GM23338 (cell line): ENCODE results near the gene CLEC5A. TPM values are rescaled to one million over a fixed set of nuclear protein-coding genes. Genes with fewer than 3 reads are reported as not detected.

Experiments
- ATAC-seq: fragments of 200-7000 bp; cut with Tn5 transposase; 3 replicates; pipeline ENCODE4 v1.9.1; 2020
- DNase-seq: peaks from one replicate; pipeline ENCODE4 v3.0.0-alpha.2; 2015; ENCODE audit warnings: low spot score
- H2AFZ ChIP-seq: fragments of 200-600 bp; sonication (generic); 2 replicates; pipeline ENCODE4 v1.8.0; 2016; ENCODE audit warnings: antibody characterized with exemption, mild to moderate bottlenecking, moderate library complexity
- H3F3A ChIP-seq: fragments of 200-600 bp; sonication (generic); replicated peaks from 2 replicates; pipeline ENCODE4 v1.8.0; 2017; ENCODE audit warnings: antibody characterized with exemption, mixed run types, low read depth
- H3K27ac ChIP-seq: fragments of 200-600 bp; sonication (generic); 2 replicates; pipeline ENCODE4 v1.6.1; 2016; ENCODE audit warnings: low read depth
- H3K27me3 ChIP-seq: fragments of 200-600 bp; sonication (generic); 2 replicates; pipeline ENCODE4 v1.8.0; 2016; ENCODE audit warnings: mild to moderate bottlenecking, mixed run types, moderate library complexity; ENCODE audit not compliant: insufficient read depth
- H3K36me3 ChIP-seq: fragments of 200-600 bp; sonication (generic); 2 replicates; pipeline ENCODE4 v1.8.0; 2016; ENCODE audit warnings: mild to moderate bottlenecking; ENCODE audit not compliant: insufficient read depth
- H3K4me1 ChIP-seq: fragments of 200-600 bp; sonication (generic); 2 replicates; pipeline ENCODE4 v1.8.0; 2016; ENCODE audit warnings: mild to moderate bottlenecking, moderate library complexity; ENCODE audit not compliant: insufficient read depth
- H3K4me2 ChIP-seq: fragments of 200-600 bp; sonication (generic); 2 replicates; pipeline ENCODE4 v1.7.1; 2017; ENCODE audit warnings: mixed run types
- H3K4me3 ChIP-seq: fragments of 200-600 bp; sonication (generic); 2 replicates; pipeline ENCODE4 v1.6.1; 2016; ENCODE audit warnings: mixed run types
- H3K79me2 ChIP-seq: fragments of 200-600 bp; sonication (generic); replicated peaks from 2 replicates; pipeline ENCODE4 v1.8.0; 2017; ENCODE audit warnings: mild to moderate bottlenecking; ENCODE audit not compliant: insufficient read depth
- H3K9me2 ChIP-seq: fragments of 200-600 bp; sonication (generic); 2 replicates; pipeline ENCODE4 v1.8.0; 2017; ENCODE audit not compliant: insufficient read depth
- H4K20me1 ChIP-seq: fragments of 200-600 bp; sonication (generic); replicated peaks from 2 replicates; pipeline ENCODE4 v1.8.0; 2017; ENCODE audit warnings: mild to moderate bottlenecking; ENCODE audit not compliant: insufficient read depth
- H3K27ac Mint-ChIP-seq: 2 replicates; pipeline ENCODE4 v1.8.0; 2020; ENCODE audit warnings: inconsistent platforms, mild to moderate bottlenecking, moderate library complexity, mixed read lengths
- H3K27me3 Mint-ChIP-seq: 3 replicates; pipeline ENCODE4 v1.8.0; 2022; ENCODE audit warnings: low read depth, mild to moderate bottlenecking, moderate library complexity, mixed read lengths, inconsistent platforms; ENCODE audit not compliant: insufficient read depth, poor library complexity
- H3K36me3 Mint-ChIP-seq: 3 replicates; pipeline ENCODE4 v1.8.0; 2021; ENCODE audit warnings: low read depth, mild to moderate bottlenecking, inconsistent platforms, moderate library complexity, mixed read lengths
- H3K4me1 Mint-ChIP-seq: 3 replicates; pipeline ENCODE4 v1.8.0; 2020; ENCODE audit warnings: mild to moderate bottlenecking, inconsistent platforms, mixed read lengths
- H3K4me3 Mint-ChIP-seq: 3 replicates; pipeline ENCODE4 v1.8.0; 2021; ENCODE audit warnings: moderate library complexity, mild to moderate bottlenecking, inconsistent platforms, mixed read lengths
- H3K9me3 Mint-ChIP-seq: 3 replicates; pipeline ENCODE4 v1.8.0; 2020; ENCODE audit warnings: moderate library complexity, mild to moderate bottlenecking, inconsistent platforms, mixed read lengths
- CREB1 ChIP-seq: fragments of 250-450 bp; sonication (Bioruptor Pico); IDR thresholded peaks from 2 replicates; pipeline ENCODE4 v1.5.0; 2020; ENCODE audit warnings: low read depth, mild to moderate bottlenecking, moderate library complexity
- EZH2 ChIP-seq: fragments of 200-600 bp; sonication (generic); IDR thresholded peaks from one replicate; pipeline ENCODE4 v1.8.0; 2017; ENCODE audit warnings: antibody characterized with exemption, mild to moderate bottlenecking, low read depth; ENCODE audit not compliant: unreplicated experiment
- JUNB ChIP-seq: IDR thresholded peaks from one replicate; pipeline ENCODE4 v1.6.1; 2016; ENCODE audit warnings: antibody characterized with exemption; ENCODE audit not compliant: unreplicated experiment
- NANOG ChIP-seq: IDR thresholded peaks from 2 replicates; pipeline ENCODE4 v1.6.1; 2016; ENCODE audit warnings: antibody characterized with exemption, borderline replicate concordance
- STAT1 ChIP-seq: IDR thresholded peaks from one replicate; pipeline ENCODE4 v1.6.1; 2016; ENCODE audit warnings: antibody characterized with exemption; ENCODE audit not compliant: unreplicated experiment
- polyA plus RNA-seq: library from polyadenylated mRNA; unstranded; fragments of >200 nt; fragmentation: Nextera tagmentation; extraction: Ambion mirVana; gene quantifications from 2 replicates; pipeline ENCODE4 v1.2.1, GENCODE V29; 2016
- total RNA-seq: library from RNA; depleted of rRNA; stranded (reverse); fragments of >200 nt; shearing (Covaris generic); gene quantifications from 2 replicates; pipeline ENCODE4 v1.2.3, GENCODE V29; 2014
- TF ChIP-seq, protein P1 (sequence below): IDR thresholded peaks from 2 replicates; pipeline ENCODE4 v1.6.1; 2016; ENCODE audit warnings: antibody characterized with exemption
- TF ChIP-seq, protein P2 (sequence below): IDR thresholded peaks from one replicate; pipeline ENCODE4 v1.6.1; 2018; ENCODE audit warnings: antibody characterized with exemption; ENCODE audit not compliant: unreplicated experiment

Gene CLEC5A
- total and polyA plus RNA-seq, 2 experiments from 2014 or later: not detected

DNA sequence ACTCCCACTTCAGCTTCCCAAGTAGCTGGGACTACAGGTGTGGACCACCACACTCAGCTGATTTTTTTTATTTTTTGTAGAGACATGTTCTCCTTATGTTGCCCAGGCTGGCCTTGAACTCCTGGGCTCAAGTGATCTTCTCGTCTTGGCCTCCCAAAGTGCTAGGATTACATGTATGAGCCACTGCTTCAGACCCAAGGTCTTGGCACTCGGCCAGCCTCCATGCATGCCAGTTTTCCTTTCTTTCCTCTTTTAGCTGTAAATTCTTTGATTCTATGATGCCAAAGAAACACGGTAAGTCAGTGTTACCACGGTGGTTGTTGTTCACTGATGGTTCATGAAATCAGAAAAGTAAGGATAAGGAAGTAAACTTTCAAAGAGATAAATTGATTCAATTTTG is 45.9 kb upstream of the CLEC5A start (continued):
- TF ChIP-seq EZH2 (no peak), JUNB (no peak), NANOG (no peak), STAT1 (no peak)
- TF ChIP-seq, protein P1, sequence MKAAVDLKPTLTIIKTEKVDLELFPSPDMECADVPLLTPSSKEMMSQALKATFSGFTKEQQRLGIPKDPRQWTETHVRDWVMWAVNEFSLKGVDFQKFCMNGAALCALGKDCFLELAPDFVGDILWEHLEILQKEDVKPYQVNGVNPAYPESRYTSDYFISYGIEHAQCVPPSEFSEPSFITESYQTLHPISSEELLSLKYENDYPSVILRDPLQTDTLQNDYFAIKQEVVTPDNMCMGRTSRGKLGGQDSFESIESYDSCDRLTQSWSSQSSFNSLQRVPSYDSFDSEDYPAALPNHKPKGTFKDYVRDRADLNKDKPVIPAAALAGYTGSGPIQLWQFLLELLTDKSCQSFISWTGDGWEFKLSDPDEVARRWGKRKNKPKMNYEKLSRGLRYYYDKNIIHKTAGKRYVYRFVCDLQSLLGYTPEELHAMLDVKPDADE: no peak
- TF ChIP-seq, protein P2, sequence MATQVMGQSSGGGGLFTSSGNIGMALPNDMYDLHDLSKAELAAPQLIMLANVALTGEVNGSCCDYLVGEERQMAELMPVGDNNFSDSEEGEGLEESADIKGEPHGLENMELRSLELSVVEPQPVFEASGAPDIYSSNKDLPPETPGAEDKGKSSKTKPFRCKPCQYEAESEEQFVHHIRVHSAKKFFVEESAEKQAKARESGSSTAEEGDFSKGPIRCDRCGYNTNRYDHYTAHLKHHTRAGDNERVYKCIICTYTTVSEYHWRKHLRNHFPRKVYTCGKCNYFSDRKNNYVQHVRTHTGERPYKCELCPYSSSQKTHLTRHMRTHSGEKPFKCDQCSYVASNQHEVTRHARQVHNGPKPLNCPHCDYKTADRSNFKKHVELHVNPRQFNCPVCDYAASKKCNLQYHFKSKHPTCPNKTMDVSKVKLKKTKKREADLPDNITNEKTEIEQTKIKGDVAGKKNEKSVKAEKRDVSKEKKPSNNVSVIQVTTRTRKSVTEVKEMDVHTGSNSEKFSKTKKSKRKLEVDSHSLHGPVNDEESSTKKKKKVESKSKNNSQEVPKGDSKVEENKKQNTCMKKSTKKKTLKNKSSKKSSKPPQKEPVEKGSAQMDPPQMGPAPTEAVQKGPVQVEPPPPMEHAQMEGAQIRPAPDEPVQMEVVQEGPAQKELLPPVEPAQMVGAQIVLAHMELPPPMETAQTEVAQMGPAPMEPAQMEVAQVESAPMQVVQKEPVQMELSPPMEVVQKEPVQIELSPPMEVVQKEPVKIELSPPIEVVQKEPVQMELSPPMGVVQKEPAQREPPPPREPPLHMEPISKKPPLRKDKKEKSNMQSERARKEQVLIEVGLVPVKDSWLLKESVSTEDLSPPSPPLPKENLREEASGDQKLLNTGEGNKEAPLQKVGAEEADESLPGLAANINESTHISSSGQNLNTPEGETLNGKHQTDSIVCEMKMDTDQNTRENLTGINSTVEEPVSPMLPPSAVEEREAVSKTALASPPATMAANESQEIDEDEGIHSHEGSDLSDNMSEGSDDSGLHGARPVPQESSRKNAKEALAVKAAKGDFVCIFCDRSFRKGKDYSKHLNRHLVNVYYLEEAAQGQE: no peak

DNA sequence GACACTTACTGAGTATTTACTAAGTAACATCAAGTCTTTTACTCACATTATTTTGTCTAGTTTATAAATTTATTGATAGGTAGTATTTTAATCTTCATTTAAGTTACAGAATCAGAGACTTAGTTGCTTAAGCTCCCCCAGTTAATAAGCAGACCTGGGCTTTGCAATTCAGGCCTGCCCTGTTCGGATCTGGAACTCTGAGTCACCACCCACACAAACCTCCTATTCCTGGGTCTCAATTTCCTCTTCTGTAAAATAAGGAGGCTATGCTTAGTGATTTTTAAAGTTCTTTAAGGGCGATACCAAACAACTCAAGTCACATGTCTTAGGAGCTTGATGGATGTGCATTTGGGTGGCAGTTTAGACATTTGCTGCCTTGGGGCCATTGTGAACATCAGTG is 45.4 kb upstream of the CLEC5A start:
- ATAC-seq: no peak
- H3K36me3 Mint-ChIP-seq: no peaks in the 10 kb centered on the region
- Histone ChIP-seq H3K4me2 (no peak overlapping the region), H3K79me2 (no peaks in the 10 kb centered on the region), H2AFZ (no peak overlapping the region), H3K36me3 (no peaks in the 10 kb centered on the region), H3K9me2 (peaks cover 6% of the 10 kb centered on the region), H3K4me1 (peaks cover 5% of the 10 kb centered on the region; the same call in 1 of the 2 replicates), H3F3A (no peaks in the 10 kb centered on the region), H4K20me1 (no peaks in the 10 kb centered on the region), H3K27me3 (no peaks in the 10 kb centered on the region), H3K4me3 (no peak overlapping the region), H3K27ac (no peak overlapping the region)
- peaks cover 5% of the 10 kb centered on the region; the same call in 2 of the 3 replicates for H3K4me1 Mint-ChIP-seq
- H3K27ac Mint-ChIP-seq: no peak overlapping the region
- no peak for DNase-seq
- TF ChIP-seq, protein P2: no peak
- TF ChIP-seq CREB1: no peak
- TF ChIP-seq EZH2: no peak
- no peaks in the 10 kb centered on the region for H3K9me3 Mint-ChIP-seq
- H3K27me3 Mint-ChIP-seq: peaks cover 2% of the 10 kb centered on the region
- H3K4me3 Mint-ChIP-seq: no peak overlapping the region
